Stomach smooth muscle (tissue), 2 donors: ENCODE results near the gene SCFD2.

ENCODE experiments used
- H3K27ac ChIP-seq: one replicate; pipeline ENCODE4 v1.7.0; 2013; ENCODE audit warnings: mild to moderate bottlenecking, low read length, inconsistent platforms
- H3K27me3 ChIP-seq, 2 donors: one replicate each; pipeline ENCODE4 v1.7.0; 2013; ENCODE audit warnings: low read length in 2 of 2; ENCODE audit not compliant: insufficient read depth in 2 of 2, control insufficient read depth in 1 of 2
- H3K36me3 ChIP-seq, 2 donors: one replicate each; pipeline ENCODE4 v1.7.0; 2013; ENCODE audit warnings: low read length in 2 of 2; ENCODE audit not compliant: control insufficient read depth in 2 of 2, insufficient read depth in 2 of 2
- H3K4me1 ChIP-seq: one replicate; pipeline ENCODE4 v1.7.0; 2013; ENCODE audit warnings: low read length; ENCODE audit not compliant: control insufficient read depth, insufficient read depth
- H3K4me3 ChIP-seq, 2 donors: one replicate each; pipeline ENCODE4 v1.7.0; 2013; ENCODE audit warnings: low read length in 2 of 2
- H3K9ac ChIP-seq, 2 donors: one replicate each; pipeline ENCODE4 v1.7.0; 2013; ENCODE audit warnings: low read length in 2 of 2, mild to moderate bottlenecking in 1 of 2
- H3K9me3 ChIP-seq, 2 donors: one replicate each; pipeline ENCODE4 v1.7.0; 2013; ENCODE audit warnings: low read length in 2 of 2; ENCODE audit not compliant: control insufficient read depth in 2 of 2
- donor health status: healthy.
- donor health status: Pancreatic carcinoma.

Gene SCFD2

DNA sequence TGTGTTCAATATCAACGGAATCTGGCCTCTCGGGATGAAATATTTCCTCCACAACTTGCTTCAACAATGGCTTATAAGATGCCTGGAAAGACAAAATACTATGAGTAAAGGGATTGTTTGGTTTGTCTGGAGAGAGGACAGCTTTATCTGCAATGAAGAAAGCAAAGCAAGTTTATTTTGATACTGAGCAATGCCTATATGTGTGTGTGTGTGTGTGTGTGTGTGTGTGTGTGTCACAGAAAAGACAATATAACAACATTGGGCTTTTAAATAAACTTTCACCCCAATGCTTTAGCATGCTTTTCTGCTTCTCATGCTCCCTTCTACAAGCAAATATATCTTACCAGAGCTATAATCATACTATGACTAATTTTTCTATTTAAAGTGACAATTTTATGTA lies 458.4 kb downstream of the SCFD2 start:
- Histone ChIP-seq H3K36me3 (no peaks in the 10 kb centered on the region), H3K9ac (no peak overlapping the region), H3K27ac (no peak overlapping the region), H3K27me3 (no peaks in the 10 kb centered on the region), H3K4me1 (no peaks in the 10 kb centered on the region), H3K9me3 (no peaks in the 10 kb centered on the region), H3K4me3 (no peak overlapping the region)

DNA sequence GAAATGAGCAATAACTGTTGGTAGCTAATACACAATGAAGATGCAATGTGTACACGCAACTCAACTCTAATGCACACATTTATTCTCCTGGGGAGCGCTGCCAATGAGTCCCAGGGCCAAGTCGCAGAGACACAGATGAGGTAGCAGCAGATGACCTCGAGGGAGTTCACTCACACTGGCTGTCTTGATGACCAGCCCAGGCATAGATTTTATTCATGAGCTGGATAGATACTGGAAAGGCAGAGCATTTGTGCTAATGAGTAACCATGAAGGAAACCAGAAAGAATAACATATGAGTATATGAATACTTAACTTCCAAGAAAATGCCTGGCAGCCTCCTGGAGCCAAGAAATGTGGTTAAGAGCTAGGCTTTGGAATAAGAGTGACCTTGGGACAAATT lies 461.4 kb downstream of the SCFD2 start:
- Histone ChIP-seq H3K27ac (no peak overlapping the region), H3K4me3 (no peak overlapping the region), H3K4me1 (no peaks in the 10 kb centered on the region), H3K9ac (no peak overlapping the region), H3K9me3 (no peaks in the 10 kb centered on the region), H3K36me3 (no peaks in the 10 kb centered on the region), H3K27me3 (no peaks in the 10 kb centered on the region)

DNA sequence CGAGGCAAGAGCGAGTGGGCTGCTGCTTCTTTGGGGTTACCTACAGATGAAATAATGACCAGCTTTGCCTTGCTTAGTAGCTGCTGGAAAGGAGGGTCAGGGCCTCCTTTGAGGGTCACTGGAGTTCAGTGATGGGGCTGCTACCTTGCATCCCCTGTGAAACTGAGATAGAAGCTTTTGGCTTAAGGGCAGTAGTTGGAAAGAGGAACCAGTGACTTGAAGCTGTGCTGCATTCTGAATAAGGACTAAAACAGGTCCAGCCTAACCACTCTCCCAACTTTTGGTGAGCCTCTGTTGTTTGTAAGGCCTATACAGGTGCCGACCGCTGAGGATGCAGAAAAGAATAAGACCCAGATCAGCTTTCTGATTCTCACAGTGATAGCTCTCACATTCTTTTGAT lies 462.6 kb downstream of the SCFD2 start:
- no peaks in the 10 kb centered on the region for H3K9me3 ChIP-seq
- H3K9ac ChIP-seq: no peak overlapping the region
- no peak overlapping the region for H3K4me3 ChIP-seq
- H3K36me3 ChIP-seq: no peaks in the 10 kb centered on the region
- H3K4me1 ChIP-seq: no peaks in the 10 kb centered on the region
- no peak overlapping the region for H3K27ac ChIP-seq
- H3K27me3 ChIP-seq: no peaks in the 10 kb centered on the region

DNA sequence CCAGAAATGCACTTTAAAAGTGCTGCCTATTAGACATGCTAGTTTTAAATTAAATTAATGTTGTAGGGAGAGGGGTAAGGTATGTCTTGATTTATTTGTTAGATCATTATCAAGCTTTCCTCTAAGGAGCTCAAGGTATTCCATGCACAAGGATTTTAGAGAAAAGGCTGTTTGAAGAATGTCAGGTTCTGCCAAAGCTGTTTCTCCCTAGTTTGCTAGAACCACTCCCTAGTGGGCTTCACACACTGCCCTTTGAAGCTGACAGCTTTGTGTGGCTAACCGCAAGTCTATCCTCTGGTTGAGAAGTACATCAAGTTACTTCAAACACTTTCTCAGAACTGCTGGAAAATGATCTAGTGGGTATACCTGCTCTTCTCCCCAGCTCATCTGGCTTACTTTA lies 471.4 kb downstream of the SCFD2 start:
- Histone ChIP-seq H3K27ac (no peak overlapping the region), H3K9ac (no peak overlapping the region), H3K9me3 (no peaks in the 10 kb centered on the region)

DNA sequence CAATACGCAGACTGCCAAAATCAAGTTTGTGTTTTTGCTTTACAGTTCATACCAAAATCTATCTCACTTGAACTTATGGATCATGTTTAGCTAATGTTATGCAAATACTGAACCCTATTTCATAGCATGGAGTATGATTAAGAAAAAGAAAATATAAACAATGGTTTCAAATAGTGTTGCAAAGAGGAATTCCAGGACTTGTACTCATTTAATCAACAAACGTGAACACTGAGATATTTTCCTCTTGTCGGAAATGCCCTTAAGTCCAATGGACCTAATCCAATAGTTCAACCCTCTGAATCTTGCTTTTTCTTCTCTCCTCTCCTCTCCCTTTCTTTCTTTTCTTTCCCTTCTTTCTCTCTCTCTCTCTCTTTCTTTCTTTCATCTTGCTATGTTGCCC lies 473.0 kb downstream of the SCFD2 start:
- no peak overlapping the region for H3K27ac ChIP-seq
- H3K4me3 ChIP-seq: no peak overlapping the region
- H3K27me3 ChIP-seq: no peaks in the 10 kb centered on the region
- H3K4me1 ChIP-seq: no peaks in the 10 kb centered on the region
- H3K9me3 ChIP-seq: no peaks in the 10 kb centered on the region
- no peak overlapping the region for H3K9ac ChIP-seq
- no peaks in the 10 kb centered on the region for H3K36me3 ChIP-seq

More for the DNA sequence above, 471.4 kb downstream of the SCFD2 start:
- Histone ChIP-seq H3K36me3 (no peaks in the 10 kb centered on the region), H3K4me1 (no peaks in the 10 kb centered on the region), H3K27me3 (no peaks in the 10 kb centered on the region), H3K4me3 (no peak overlapping the region)

DNA sequence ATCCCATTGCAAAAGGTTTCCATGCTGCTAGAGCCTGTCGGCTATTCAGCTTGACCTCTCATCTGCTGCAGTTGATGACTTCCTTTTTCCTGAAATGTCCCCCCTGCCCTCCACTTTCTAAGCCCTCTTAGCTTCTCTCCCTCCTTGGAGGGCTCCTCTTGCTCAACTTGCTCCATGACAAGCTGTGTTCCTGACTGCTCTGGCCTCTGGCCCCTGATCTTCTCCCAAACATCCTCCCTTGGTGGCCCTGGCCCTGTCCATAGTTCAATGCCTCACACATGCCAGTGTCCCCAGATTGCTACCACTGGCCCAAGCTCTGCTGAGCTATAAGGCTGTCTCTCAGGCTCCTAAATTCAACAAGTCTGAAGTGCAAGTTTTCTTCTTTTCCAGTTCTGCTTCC lies 474.1 kb downstream of the SCFD2 start:
- no peak overlapping the region for H3K9ac ChIP-seq
- H3K36me3 ChIP-seq: no peaks in the 10 kb centered on the region
- H3K4me1 ChIP-seq: no peaks in the 10 kb centered on the region
- no peak overlapping the region for H3K27ac ChIP-seq
- H3K9me3 ChIP-seq: no peaks in the 10 kb centered on the region
- H3K27me3 ChIP-seq: no peaks in the 10 kb centered on the region
- H3K4me3 ChIP-seq: no peak overlapping the region

DNA sequence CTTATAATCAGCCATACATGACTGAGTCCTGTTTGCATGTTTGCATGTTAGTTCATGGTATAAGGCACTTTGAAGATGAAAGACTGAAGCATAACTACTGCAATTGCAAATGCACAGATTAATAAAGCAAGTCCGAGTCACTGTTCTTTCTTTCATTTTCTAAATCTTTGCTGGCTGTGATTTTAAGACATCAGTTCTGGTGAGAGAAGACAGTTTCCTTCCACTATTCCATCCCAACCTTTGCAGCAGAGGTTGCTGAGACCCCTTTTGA lies 475.4 kb downstream of the SCFD2 start:
- no peaks in the 10 kb centered on the region for H3K4me1 ChIP-seq
- no peak overlapping the region for H3K9ac ChIP-seq
- H3K9me3 ChIP-seq: no peaks in the 10 kb centered on the region
- H3K27me3 ChIP-seq: no peaks in the 10 kb centered on the region
- no peaks in the 10 kb centered on the region for H3K36me3 ChIP-seq
- no peak overlapping the region for H3K4me3 ChIP-seq
- no peak overlapping the region for H3K27ac ChIP-seq

DNA sequence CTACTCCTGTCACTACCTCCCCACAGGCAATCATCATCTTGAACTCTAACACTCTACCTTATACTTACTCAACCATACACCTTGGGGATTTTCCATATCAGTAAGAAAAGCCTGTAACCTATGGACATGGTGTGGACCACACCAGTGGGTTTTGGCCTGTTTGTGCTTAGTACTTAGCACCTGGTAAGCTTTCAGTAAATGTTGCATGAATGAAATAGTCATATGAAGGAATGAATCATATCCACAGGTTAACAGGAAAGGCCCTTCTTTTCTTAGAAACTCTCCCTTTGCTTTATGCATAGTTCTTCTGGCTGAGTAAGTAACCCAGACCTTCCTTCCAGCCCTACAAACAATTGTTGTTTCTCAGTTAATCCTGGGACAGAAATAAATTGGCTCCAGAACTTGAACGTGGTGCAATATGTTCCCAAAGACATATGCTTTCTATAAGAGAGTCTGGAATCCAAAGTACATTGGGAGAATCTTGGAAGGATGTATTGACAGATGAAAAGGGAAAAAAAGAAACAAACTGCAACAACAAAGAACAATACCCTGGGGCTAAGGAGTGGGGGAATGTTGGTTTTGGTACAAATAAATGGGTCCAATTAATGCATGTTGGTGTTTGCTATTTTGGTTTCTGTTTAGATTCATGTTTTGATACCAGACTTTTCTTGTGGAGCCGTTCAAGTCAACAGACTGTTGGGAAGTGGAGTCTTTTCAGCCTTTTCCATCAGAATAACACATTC lies 475.9 kb downstream of the SCFD2 start:
- Histone ChIP-seq H3K27me3 (no peaks in the 10 kb centered on the region), H3K4me3 (no peak overlapping the region), H3K9me3 (no peaks in the 10 kb centered on the region), H3K4me1 (no peaks in the 10 kb centered on the region), H3K27ac (no peak overlapping the region), H3K36me3 (no peaks in the 10 kb centered on the region), H3K9ac (no peak overlapping the region)

DNA sequence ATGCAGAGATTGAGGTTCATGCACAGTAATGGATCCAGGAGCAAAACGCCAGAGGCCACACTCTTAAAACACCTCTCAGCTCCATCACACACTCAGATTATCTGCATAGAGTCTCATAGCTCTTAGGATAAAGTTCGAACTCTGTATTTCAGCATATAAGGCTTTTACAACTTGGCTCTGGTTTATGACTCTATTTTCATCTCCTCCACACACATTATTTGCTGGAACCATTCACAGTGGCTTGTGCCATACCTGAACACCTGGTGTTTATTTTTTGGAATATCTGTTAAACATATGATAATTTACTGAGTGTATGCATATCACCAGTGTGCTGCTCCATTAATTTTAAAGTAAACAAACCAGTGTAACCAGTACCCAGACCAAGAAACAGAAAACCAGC lies 476.5 kb downstream of the SCFD2 start:
- no peak overlapping the region for H3K9ac ChIP-seq
- H3K4me1 ChIP-seq: no peaks in the 10 kb centered on the region
- H3K27me3 ChIP-seq: no peaks in the 10 kb centered on the region
- no peak overlapping the region for H3K4me3 ChIP-seq
- no peaks in the 10 kb centered on the region for H3K36me3 ChIP-seq
- H3K27ac ChIP-seq: no peak overlapping the region
- H3K9me3 ChIP-seq: no peaks in the 10 kb centered on the region

DNA sequence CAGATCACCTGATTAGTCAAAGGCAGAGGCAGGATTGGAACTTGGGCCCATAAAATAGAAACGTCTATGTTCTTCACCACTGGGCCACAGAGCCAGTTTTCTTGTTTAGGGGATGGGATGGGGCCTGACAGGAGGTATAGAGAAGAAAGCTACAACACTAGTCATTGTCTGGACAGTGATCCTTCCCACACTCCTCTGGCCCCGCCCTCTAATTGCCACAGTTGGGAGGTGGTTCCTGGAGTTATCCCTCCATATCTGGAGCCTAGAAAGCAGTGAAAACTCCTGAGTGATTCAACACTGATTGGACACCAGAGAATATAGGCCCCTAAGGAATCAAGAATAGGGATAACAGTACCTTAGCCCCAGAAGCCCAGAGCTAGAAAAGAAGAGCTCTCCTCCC lies 480.9 kb downstream of the SCFD2 start:
- H3K4me3 ChIP-seq: no peak overlapping the region
- no peaks in the 10 kb centered on the region for H3K9me3 ChIP-seq
- no peaks in the 10 kb centered on the region for H3K4me1 ChIP-seq
- no peaks in the 10 kb centered on the region for H3K27me3 ChIP-seq
- H3K9ac ChIP-seq: no peak overlapping the region
- no peak overlapping the region for H3K27ac ChIP-seq
- no peaks in the 10 kb centered on the region for H3K36me3 ChIP-seq

DNA sequence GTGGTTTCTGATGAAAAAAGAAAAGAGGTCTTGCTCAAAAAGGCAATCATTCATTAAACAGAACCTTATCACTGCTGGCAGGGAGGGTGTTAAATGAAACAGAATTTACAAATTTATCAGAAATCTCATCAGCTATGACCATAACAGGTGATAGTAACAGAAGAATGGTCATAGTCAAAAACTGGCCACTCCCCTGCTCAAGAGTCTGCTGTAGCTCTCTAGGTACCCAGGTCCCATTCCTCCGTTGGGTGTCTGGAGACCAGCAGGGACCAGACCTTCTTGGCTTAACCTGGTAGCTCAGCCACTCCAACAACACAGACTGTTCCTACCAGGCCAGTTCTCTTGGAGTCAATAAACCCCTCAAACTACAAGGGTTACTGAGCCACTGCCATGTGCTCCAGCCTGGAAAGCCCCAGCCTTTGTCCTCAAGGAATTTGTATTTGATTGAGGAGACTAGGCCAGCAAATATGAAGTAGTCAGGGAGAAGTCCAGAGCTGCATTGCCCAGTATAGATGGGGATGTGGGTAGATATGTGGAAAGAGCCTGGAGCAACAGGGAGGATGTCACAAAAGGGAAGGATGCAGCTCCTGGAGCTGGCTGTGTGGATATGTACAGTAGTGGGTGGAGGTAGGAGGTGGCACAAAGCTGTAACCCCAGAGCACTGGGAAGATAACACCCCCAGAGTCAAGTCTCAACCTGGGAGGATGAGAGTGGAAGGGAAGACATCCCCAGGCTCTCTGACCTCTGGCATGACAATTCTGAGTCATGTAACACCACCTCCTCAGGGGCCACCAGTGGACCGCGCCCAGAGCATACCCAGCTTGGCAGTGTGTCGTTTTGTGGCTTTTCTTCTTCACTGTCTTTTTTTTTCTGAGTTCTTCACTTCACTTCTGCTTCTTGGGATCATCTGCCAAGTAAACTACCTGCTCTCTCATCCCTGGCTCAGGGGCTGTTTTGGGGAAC lies 481.9 kb downstream of the SCFD2 start:
- Histone ChIP-seq H3K9ac (no peak overlapping the region), H3K27me3 (no peaks in the 10 kb centered on the region), H3K4me1 (no peaks in the 10 kb centered on the region), H3K9me3 (no peaks in the 10 kb centered on the region), H3K36me3 (no peaks in the 10 kb centered on the region), H3K4me3 (no peak overlapping the region), H3K27ac (no peak overlapping the region)
